WERI-Rb-1 (cell line): ENCODE results near the gene CADM2.

Experiments
- DNase-seq: peaks from one replicate; pipeline ENCODE4 v3.0.0-alpha.2; 2020
- H3K27ac ChIP-seq: fragments of 250-450 bp; sonication (Bioruptor Pico); 2 replicates; pipeline ENCODE4 v1.5.1; 2020; ENCODE audit warnings: mild to moderate bottlenecking, moderate library complexity
- H3K27me3 ChIP-seq: fragments of 250-450 bp; sonication (Bioruptor Pico); 2 replicates; pipeline ENCODE4 v1.5.1; 2021; ENCODE audit warnings: mild to moderate bottlenecking, low read depth, moderate library complexity; ENCODE audit not compliant: insufficient read depth, severe bottlenecking
- H3K36me3 ChIP-seq: fragments of 250-450 bp; sonication (Bioruptor Pico); 2 replicates; pipeline ENCODE4 v1.5.1; 2020; ENCODE audit warnings: mild to moderate bottlenecking, moderate library complexity
- H3K4me3 ChIP-seq: 2 replicates; pipeline ENCODE4 v1.5.1; 2011; ENCODE audit warnings: low read depth, mild to moderate bottlenecking, control low read depth, low read length
- H3K9me3 ChIP-seq: fragments of 250-450 bp; sonication (Bioruptor Pico); 2 replicates; pipeline ENCODE4 v1.5.1; 2021; ENCODE audit warnings: mild to moderate bottlenecking, moderate library complexity; ENCODE audit not compliant: severe bottlenecking
- TF ChIP-seq, protein P1 (sequence below): IDR thresholded peaks from 2 replicates; pipeline ENCODE4 v1.5.1; 2011; ENCODE audit warnings: low read depth, mild to moderate bottlenecking, control low read depth, inconsistent platforms, low read length

CADM2 gene

GRCh38 chr3:85271911-85272310 is 313.1 kb downstream of the CADM2 start:
- H3K4me3 ChIP-seq, result no peak overlapping the region
- TF ChIP-seq, protein P1, sequence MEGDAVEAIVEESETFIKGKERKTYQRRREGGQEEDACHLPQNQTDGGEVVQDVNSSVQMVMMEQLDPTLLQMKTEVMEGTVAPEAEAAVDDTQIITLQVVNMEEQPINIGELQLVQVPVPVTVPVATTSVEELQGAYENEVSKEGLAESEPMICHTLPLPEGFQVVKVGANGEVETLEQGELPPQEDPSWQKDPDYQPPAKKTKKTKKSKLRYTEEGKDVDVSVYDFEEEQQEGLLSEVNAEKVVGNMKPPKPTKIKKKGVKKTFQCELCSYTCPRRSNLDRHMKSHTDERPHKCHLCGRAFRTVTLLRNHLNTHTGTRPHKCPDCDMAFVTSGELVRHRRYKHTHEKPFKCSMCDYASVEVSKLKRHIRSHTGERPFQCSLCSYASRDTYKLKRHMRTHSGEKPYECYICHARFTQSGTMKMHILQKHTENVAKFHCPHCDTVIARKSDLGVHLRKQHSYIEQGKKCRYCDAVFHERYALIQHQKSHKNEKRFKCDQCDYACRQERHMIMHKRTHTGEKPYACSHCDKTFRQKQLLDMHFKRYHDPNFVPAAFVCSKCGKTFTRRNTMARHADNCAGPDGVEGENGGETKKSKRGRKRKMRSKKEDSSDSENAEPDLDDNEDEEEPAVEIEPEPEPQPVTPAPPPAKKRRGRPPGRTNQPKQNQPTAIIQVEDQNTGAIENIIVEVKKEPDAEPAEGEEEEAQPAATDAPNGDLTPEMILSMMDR, result no peak
- H3K36me3 ChIP-seq, result no peaks in the 10 kb centered on the region
- no peaks in the 10 kb centered on the region for H3K27me3 ChIP-seq
- H3K27ac ChIP-seq, result no peak overlapping the region
- DNase-seq, result no peak
- H3K9me3 ChIP-seq, result no peaks in the 10 kb centered on the region

DNA sequence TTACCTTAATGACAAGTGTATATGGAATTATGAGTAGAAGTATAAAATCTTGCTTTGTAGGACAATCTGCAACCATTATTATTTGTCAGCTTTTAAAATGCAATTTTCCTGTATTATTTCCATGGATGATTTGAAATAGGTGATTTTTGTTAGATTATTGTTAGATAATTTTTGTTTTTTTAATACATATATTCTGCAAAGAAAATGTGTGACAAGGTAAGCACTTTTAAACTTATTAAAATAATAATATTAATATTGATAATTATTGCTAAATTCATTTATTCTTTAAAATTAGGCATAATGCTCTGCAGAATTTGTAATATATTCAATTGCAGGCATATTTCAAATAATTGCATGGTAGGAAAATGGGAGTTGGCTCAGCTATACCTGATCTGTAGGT is 329.5 kb downstream of the CADM2 start:
- TF ChIP-seq, protein P1, result no peak
- H3K9me3 ChIP-seq, result no peaks in the 10 kb centered on the region
- no peaks in the 10 kb centered on the region for H3K36me3 ChIP-seq
- no peak for DNase-seq
- H3K4me3 ChIP-seq, result no peak overlapping the region
- H3K27me3 ChIP-seq, result no peaks in the 10 kb centered on the region
- no peak overlapping the region for H3K27ac ChIP-seq

GRCh38 chr3:85297291-85297690 is 338.5 kb downstream of the CADM2 start:
- no peak overlapping the region for H3K27ac ChIP-seq
- TF ChIP-seq, protein P1, result no peak
- no peak overlapping the region for H3K4me3 ChIP-seq
- no peaks in the 10 kb centered on the region for H3K9me3 ChIP-seq
- no peak for DNase-seq
- no peaks in the 10 kb centered on the region for H3K27me3 ChIP-seq
- no peaks in the 10 kb centered on the region for H3K36me3 ChIP-seq

GRCh38 chr3:85298032-85298431 is 339.2 kb downstream of the CADM2 start:
- H3K27ac ChIP-seq, result no peak overlapping the region
- no peak for DNase-seq
- H3K27me3 ChIP-seq, result no peaks in the 10 kb centered on the region
- H3K9me3 ChIP-seq, result no peaks in the 10 kb centered on the region
- no peaks in the 10 kb centered on the region for H3K36me3 ChIP-seq
- TF ChIP-seq, protein P1, result no peak
- H3K4me3 ChIP-seq, result no peak overlapping the region

GRCh38 chr3:85303156-85303555 is 344.4 kb downstream of the CADM2 start:
- Histone ChIP-seq H3K4me3 (no peak overlapping the region), H3K27ac (no peak overlapping the region), H3K9me3 (no peaks in the 10 kb centered on the region), H3K36me3 (no peaks in the 10 kb centered on the region), H3K27me3 (no peaks in the 10 kb centered on the region)
- DNase-seq, result no peak
- TF ChIP-seq, protein P1, result no peak

- H3K36me3 ChIP-seq, result no peaks in the 10 kb centered on the region
- TF ChIP-seq, protein P1, result no peak
- no peak for DNase-seq
Observed at GRCh38 chr3:85304360-85304964, 345.7 kb downstream of the CADM2 start.

More at GRCh38 chr3:85304360-85304964, 345.7 kb downstream of the CADM2 start:
- no peaks in the 10 kb centered on the region for H3K27me3 ChIP-seq
- H3K27ac ChIP-seq, result no peak overlapping the region
- H3K4me3 ChIP-seq, result no peak overlapping the region
- H3K9me3 ChIP-seq, result no peaks in the 10 kb centered on the region
